C4-2B (cell line): ENCODE data around the gene DNAH2.

Experiments used
- CTCF ChIP-seq: fragments of 450-650 bp; conservative IDR thresholded peaks from 2 replicates; pipeline ENCODE4 v1.5.1; 2017; ENCODE audit warnings: mild to moderate bottlenecking
- ZFX ChIP-seq: fragments of 450-650 bp; IDR thresholded peaks from 2 replicates; pipeline ENCODE4 v1.6.1; 2017

GRCh38 chr17:7820231-7820630, 102.7 kb downstream of the DNAH2 start:
- TF ChIP-seq CTCF (no peak), ZFX (no peak)
